PC-9 (cell line): ENCODE measurements around the gene YEATS4. TPM values are rescaled to one million over a fixed set of nuclear protein-coding genes. Genes with fewer than 3 reads are reported as not detected.

ENCODE experiments used
- BruUV-seq: library from RNA; stranded (reverse); fragments of 400-500 nt; replicated peaks from 2 replicates; lab custom pipeline; 2021; lab: Mats Ljungman, UMichigan
- CTCF ChIA-PET: fragments of 300-600 bp; sonication (Branson Sonifier 250); formaldehyde crosslinking; loops from one replicate; lab custom pipeline; 2022; ENCODE audit warnings: antibody characterized with exemption; lab: Charles Lee
- POLR2A ChIA-PET: fragments of 300-600 bp; sonication (Branson Sonifier 250); formaldehyde crosslinking; loops from one replicate; lab custom pipeline; 2022; ENCODE audit warnings: antibody characterized with exemption; ENCODE audit not compliant: unreplicated experiment; lab: Charles Lee
- DNase-seq, 2 experiments: peaks; one replicate each; pipeline versions ENCODE4 v3.0.0 to v3.0.0-alpha.2; 2015 to 2022; ENCODE audit warnings: mixed read lengths in 1 of 2
- H2AFZ ChIP-seq: fragments of 200-600 bp; sonication (generic); 2 replicates; pipeline ENCODE4 v1.8.1; 2017; ENCODE audit warnings: antibody characterized with exemption
- H3F3A ChIP-seq: fragments of 200-600 bp; sonication (generic); 2 replicates; pipeline ENCODE4 v1.8.1; 2017; ENCODE audit warnings: antibody characterized with exemption, mild to moderate bottlenecking, low read depth; ENCODE audit not compliant: insufficient read depth
- H3K27ac ChIP-seq: fragments of 200-600 bp; sonication (generic); 2 replicates; pipeline ENCODE4 v1.6.1; 2016; ENCODE audit warnings: mixed run types
- H3K27me3 ChIP-seq: fragments of 200-600 bp; sonication (generic); 2 replicates; pipeline ENCODE4 v1.6.1; 2016; ENCODE audit warnings: low read depth, mixed run types; ENCODE audit not compliant: insufficient read depth
- H3K36me3 ChIP-seq: fragments of 200-600 bp; sonication (generic); 2 replicates; pipeline ENCODE4 v1.6.1; 2016; ENCODE audit warnings: low read depth, mixed run types
- H3K4me1 ChIP-seq: fragments of 200-600 bp; sonication (generic); replicated peaks from 2 replicates; pipeline ENCODE4 v1.6.1; 2016; ENCODE audit warnings: mixed run types; ENCODE audit not compliant: insufficient read depth
- H3K4me2 ChIP-seq: fragments of 200-600 bp; sonication (generic); 2 replicates; pipeline ENCODE4 v1.6.1; 2017; ENCODE audit warnings: mixed run types
- H3K4me3 ChIP-seq: fragments of 200-600 bp; sonication (generic); 2 replicates; pipeline ENCODE4 v1.6.1; 2016; ENCODE audit warnings: mixed run types
- H3K79me2 ChIP-seq: fragments of 200-600 bp; sonication (generic); 2 replicates; pipeline ENCODE4 v1.6.1; 2017; ENCODE audit warnings: low read depth, mixed run types
- H3K9me2 ChIP-seq: fragments of 200-600 bp; sonication (generic); 2 replicates; pipeline ENCODE4 v1.8.1; 2017; ENCODE audit warnings: mild to moderate bottlenecking; ENCODE audit not compliant: insufficient read depth
- H3K9me3 ChIP-seq: fragments of 200-600 bp; sonication (generic); 2 replicates; pipeline ENCODE4 v1.8.1; 2016; ENCODE audit warnings: low read depth; ENCODE audit not compliant: insufficient read depth
- H4K20me1 ChIP-seq: fragments of 200-600 bp; sonication (generic); 2 replicates; pipeline ENCODE4 v1.8.1; 2017; ENCODE audit not compliant: insufficient read depth
- CTCF ChIP-seq: fragments of 200-600 bp; sonication (generic); conservative IDR thresholded peaks from 2 replicates; pipeline ENCODE4 v1.6.1; 2017; ENCODE audit warnings: mixed run types, antibody characterized with exemption, mild to moderate bottlenecking, moderate library complexity
- EZH2 ChIP-seq: fragments of 200-600 bp; sonication (generic); IDR thresholded peaks from 2 replicates; pipeline ENCODE4 v1.8.0; 2017; ENCODE audit warnings: antibody characterized with exemption, low read depth
- intact Hi-C: fragments of 100-400 bp; cut with micrococcal nuclease; formaldehyde crosslinking; loops from one replicate; pipeline ENCODE4 v1.10.0; 2022; ENCODE audit not compliant: unreplicated experiment
- total RNA-seq: library from RNA; stranded (reverse); gene quantifications from 2 replicates; pipeline ENCODE4 v1.2.3, GENCODE V29; 2021

The YEATS4 gene
- total RNA-seq, 1 experiment from 2014 or later: 23.5 TPM

- Histone ChIP-seq H4K20me1 (no peaks in the 10 kb centered on the region), H3F3A (no peaks in the 10 kb centered on the region), H3K79me2 (no peaks in the 10 kb centered on the region), H3K4me3 (no peak overlapping the region), H3K4me2 (no peak overlapping the region), H3K9me3 (no peaks in the 10 kb centered on the region), H2AFZ (no peak overlapping the region), H3K9me2 (no peaks in the 10 kb centered on the region), H3K4me1 (peaks cover 8% of the 10 kb centered on the region), H3K27me3 (no peaks in the 10 kb centered on the region), H3K36me3 (no peaks in the 10 kb centered on the region), H3K27ac (no peak overlapping the region)
- POLR2A ChIA-PET: no interaction called here
- intact Hi-C loops: no loop called here
- BruUV-seq: no TSS peak
- DNase-seq: no peak
- TF ChIP-seq EZH2 (no peak), CTCF (no peak)
- CTCF ChIA-PET: no interaction called here
Observed at GRCh38 chr12:69345077-69345476, 14.5 kb upstream of the YEATS4 start.

- no TSS peak for BruUV-seq
- Histone ChIP-seq H3K27ac (no peak overlapping the region), H3K36me3 (no peaks in the 10 kb centered on the region), H4K20me1 (no peaks in the 10 kb centered on the region), H3K4me1 (peaks cover 8% of the 10 kb centered on the region), H2AFZ (no peak overlapping the region), H3K4me2 (no peak overlapping the region), H3K9me2 (no peaks in the 10 kb centered on the region), H3K79me2 (no peaks in the 10 kb centered on the region), H3K4me3 (no peak overlapping the region), H3F3A (no peaks in the 10 kb centered on the region), H3K27me3 (no peaks in the 10 kb centered on the region), H3K9me3 (no peaks in the 10 kb centered on the region)
- intact Hi-C loops: no loop called here
- CTCF ChIA-PET: no interaction called here
- POLR2A ChIA-PET: no interaction called here
- no peak for DNase-seq
- no peak for TF ChIP-seq EZH2
- no peak for TF ChIP-seq CTCF
Observed at GRCh38 chr12:69345742-69346141, 13.8 kb upstream of the YEATS4 start.

GRCh38 chr12:69348162-69348938 lies 11.2 kb upstream of the YEATS4 start, which contains the start of gene LYZ:
Gene LYZ, plus strand, starts transcription at chr12:69348381. Its CDS starts 28 bp downstream, at chr12:69348409.
- Histone ChIP-seq H3K4me3 (no peak within 1 kb of the TSS), H3F3A (no peaks in the 10 kb centered on the region), H3K4me1 (peaks cover 8% of the 10 kb centered on the region), H3K79me2 (no peaks in the 10 kb centered on the region), H3K9me3 (no peaks in the 10 kb centered on the region), H3K36me3 (no peaks in the 10 kb centered on the region), H3K9me2 (no peaks in the 10 kb centered on the region; the same call in 1 of the 2 replicates), H2AFZ (no peak within 1 kb of the TSS), H3K27me3 (no peaks in the 10 kb centered on the region), H3K27ac (no peak within 1 kb of the TSS), H4K20me1 (no peaks in the 10 kb centered on the region), H3K4me2 (no peak within 1 kb of the TSS)
- CTCF ChIA-PET: no interaction called here
- POLR2A ChIA-PET: interaction anchor here (0.5 kb wide), 1 partner anchor 37 kb away, joined by 3 read pairs; no protein-coding TSS in a partner anchor
- DNase-seq: no peak
- TF ChIP-seq CTCF (no peak), EZH2 (no peak)
- BruUV-seq: no TSS peak
- intact Hi-C loops: no loop called here
